ENCODE measurements around the gene GIGYF2.

GRCh38 chr2:232680006-232680405 lies 17.1 kb upstream of the GIGYF2 start:
- TF ChIP-seq CTCF (IDR thresholded peaks at IDR 0.05) (no peak), ZFX (IDR thresholded peaks at IDR 0.05; ENCODE audit: borderline replicate concordance) (no peak)
